C4-2B (cell line): ENCODE results near the gene SSH2.

Experiments used
- CTCF ChIP-seq: fragments of 450-650 bp; conservative IDR thresholded peaks from 2 replicates; pipeline ENCODE4 v1.5.1; 2017; ENCODE audit warnings: mild to moderate bottlenecking
- ZFX ChIP-seq: fragments of 450-650 bp; IDR thresholded peaks from 2 replicates; pipeline ENCODE4 v1.6.1; 2017

GRCh38 chr17:29929006-29929532 is 959 bp downstream of the SSH2 start:
- TF ChIP-seq CTCF (no peak), ZFX (no peak)
